ENCODE data around the gene UBE2R2. TPM values are rescaled to one million over a fixed set of nuclear protein-coding genes. Genes with fewer than 3 reads are reported as not detected.

UBE2R2 gene
- total RNA-seq, 2 experiments from 2014 or later, result 13.7 to 57.3 TPM

DNA sequence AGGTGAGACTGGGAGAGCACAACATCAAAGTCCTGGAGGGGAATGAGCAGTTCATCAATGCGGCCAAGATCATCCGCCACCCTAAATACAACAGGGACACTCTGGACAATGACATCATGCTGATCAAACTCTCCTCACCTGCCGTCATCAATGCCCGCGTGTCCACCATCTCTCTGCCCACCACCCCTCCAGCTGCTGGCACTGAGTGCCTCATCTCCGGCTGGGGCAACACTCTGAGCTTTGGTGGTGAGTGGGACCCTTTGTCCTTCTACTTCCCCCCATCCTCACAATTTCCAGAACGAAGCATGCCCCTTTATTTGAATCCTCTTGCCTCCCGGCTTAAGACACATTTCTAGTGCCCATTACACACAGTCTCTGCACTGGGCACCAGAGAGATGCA lies 19.1 kb upstream of the UBE2R2 start:
- H2AFZ ChIP-seq (ENCODE audit: low read length), result no peak overlapping the region
- H3K4me1 ChIP-seq (ENCODE audit: insufficient read depth, low read length, poor library complexity, severe bottlenecking), result no peaks in the 10 kb centered on the region
- no peaks in the 10 kb centered on the region for H3K9me2 ChIP-seq (ENCODE audit: insufficient read depth, low read length)
- no peaks in the 10 kb centered on the region for H3K36me3 ChIP-seq (ENCODE audit: insufficient read depth, low read length)
- intact Hi-C loops (cut with micrococcal nuclease; ENCODE audit: unreplicated experiment), result no loop called here
- H4K20me1 ChIP-seq (ENCODE audit: insufficient read depth, low read length), result no peaks in the 10 kb centered on the region
- H3K4me3 ChIP-seq (ENCODE audit: low read depth, low read length, poor library complexity, severe bottlenecking), result no peak overlapping the region
- TF ChIP-seq, protein P1, sequence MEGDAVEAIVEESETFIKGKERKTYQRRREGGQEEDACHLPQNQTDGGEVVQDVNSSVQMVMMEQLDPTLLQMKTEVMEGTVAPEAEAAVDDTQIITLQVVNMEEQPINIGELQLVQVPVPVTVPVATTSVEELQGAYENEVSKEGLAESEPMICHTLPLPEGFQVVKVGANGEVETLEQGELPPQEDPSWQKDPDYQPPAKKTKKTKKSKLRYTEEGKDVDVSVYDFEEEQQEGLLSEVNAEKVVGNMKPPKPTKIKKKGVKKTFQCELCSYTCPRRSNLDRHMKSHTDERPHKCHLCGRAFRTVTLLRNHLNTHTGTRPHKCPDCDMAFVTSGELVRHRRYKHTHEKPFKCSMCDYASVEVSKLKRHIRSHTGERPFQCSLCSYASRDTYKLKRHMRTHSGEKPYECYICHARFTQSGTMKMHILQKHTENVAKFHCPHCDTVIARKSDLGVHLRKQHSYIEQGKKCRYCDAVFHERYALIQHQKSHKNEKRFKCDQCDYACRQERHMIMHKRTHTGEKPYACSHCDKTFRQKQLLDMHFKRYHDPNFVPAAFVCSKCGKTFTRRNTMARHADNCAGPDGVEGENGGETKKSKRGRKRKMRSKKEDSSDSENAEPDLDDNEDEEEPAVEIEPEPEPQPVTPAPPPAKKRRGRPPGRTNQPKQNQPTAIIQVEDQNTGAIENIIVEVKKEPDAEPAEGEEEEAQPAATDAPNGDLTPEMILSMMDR (conservative IDR thresholded peaks at IDR 0.05; ENCODE audit: low read length), result no peak
- TF ChIP-seq EZH2phosphoT487 (IDR thresholded peaks at IDR 0.05; ENCODE audit: borderline replicate concordance, low read depth, low read length), result no peak
- no peak for DNase-seq (ENCODE audit: low spot score)
- no peak overlapping the region for H3K4me2 ChIP-seq (ENCODE audit: low read length)
- BruUV-seq (replicated peaks), result no TSS peak
- CTCF ChIA-PET (ENCODE audit: unreplicated experiment), result no interaction called here
- POLR2A ChIA-PET, result no interaction called here
- H3K9me3 ChIP-seq (ENCODE audit: low read length), result no peaks in the 10 kb centered on the region
- no peak overlapping the region for H3K27ac ChIP-seq (ENCODE audit: low read depth, low read length, poor library complexity, severe bottlenecking)
- no peaks in the 10 kb centered on the region for H3K79me2 ChIP-seq (ENCODE audit: insufficient read depth, low read depth, low read length)

GRCh38 chr9:33798545-33798944 lies 18.4 kb upstream of the UBE2R2 start:
- no peaks in the 10 kb centered on the region for H3K9me3 ChIP-seq (ENCODE audit: low read length)
- no peak overlapping the region for H3K4me3 ChIP-seq (ENCODE audit: low read depth, low read length, poor library complexity, severe bottlenecking)
- no peaks in the 10 kb centered on the region for H3K36me3 ChIP-seq (ENCODE audit: insufficient read depth, low read length)
- H4K20me1 ChIP-seq (ENCODE audit: insufficient read depth, low read length), result no peaks in the 10 kb centered on the region
- BruUV-seq (replicated peaks), result no TSS peak
- no peaks in the 10 kb centered on the region for H3K4me1 ChIP-seq (ENCODE audit: insufficient read depth, low read length, poor library complexity, severe bottlenecking)
- intact Hi-C loops (cut with micrococcal nuclease; ENCODE audit: unreplicated experiment), result no loop called here
- no peak overlapping the region for H3K27ac ChIP-seq (ENCODE audit: low read depth, low read length, poor library complexity, severe bottlenecking)
- ChIA-PET CTCF (ENCODE audit: unreplicated experiment) (no interaction called here), POLR2A (no interaction called here)
- no peak overlapping the region for H2AFZ ChIP-seq (ENCODE audit: low read length)
- H3K79me2 ChIP-seq (ENCODE audit: insufficient read depth, low read depth, low read length), result no peaks in the 10 kb centered on the region
- TF ChIP-seq, protein P1 (conservative IDR thresholded peaks at IDR 0.05; ENCODE audit: low read length), result no peak
- no peak for TF ChIP-seq EZH2phosphoT487 (IDR thresholded peaks at IDR 0.05; ENCODE audit: borderline replicate concordance, low read depth, low read length)
- no peaks in the 10 kb centered on the region for H3K9me2 ChIP-seq (ENCODE audit: insufficient read depth, low read length)
- H3K4me2 ChIP-seq (ENCODE audit: low read length), result no peak overlapping the region
- no peak for DNase-seq (ENCODE audit: low spot score)

GRCh38 chr9:33799928-33800704 lies 16.8 kb upstream of the UBE2R2 start:
- TF ChIP-seq EZH2phosphoT487 (IDR thresholded peaks at IDR 0.05; ENCODE audit: borderline replicate concordance, low read depth, low read length), result no peak
- TF ChIP-seq, protein P1 (conservative IDR thresholded peaks at IDR 0.05; ENCODE audit: low read length), result no peak
- Histone ChIP-seq H3K36me3 (ENCODE audit: insufficient read depth, low read length) (no peaks in the 10 kb centered on the region), H3K9me2 (ENCODE audit: insufficient read depth, low read length) (no peaks in the 10 kb centered on the region), H4K20me1 (ENCODE audit: insufficient read depth, low read length) (no peaks in the 10 kb centered on the region), H3K4me1 (ENCODE audit: insufficient read depth, low read length, poor library complexity, severe bottlenecking) (no peaks in the 10 kb centered on the region), H2AFZ (ENCODE audit: low read length) (no peak overlapping the region), H3K27ac (ENCODE audit: low read depth, low read length, poor library complexity, severe bottlenecking) (no peak overlapping the region), H3K9me3 (ENCODE audit: low read length) (no peaks in the 10 kb centered on the region), H3K4me2 (ENCODE audit: low read length) (no peak overlapping the region), H3K4me3 (ENCODE audit: low read depth, low read length, poor library complexity, severe bottlenecking) (no peak overlapping the region), H3K79me2 (ENCODE audit: insufficient read depth, low read depth, low read length) (no peaks in the 10 kb centered on the region)
- no peak for DNase-seq (ENCODE audit: low spot score)
- ChIA-PET POLR2A (interaction anchor here (0.6 kb wide), 1 partner anchor 60 kb away, joined by 3 read pairs; no protein-coding TSS in a partner anchor), CTCF (ENCODE audit: unreplicated experiment) (no interaction called here)
- intact Hi-C loops (cut with micrococcal nuclease; ENCODE audit: unreplicated experiment), result no loop called here
- BruUV-seq (replicated peaks), result no TSS peak

Measured in OCI-LY7 (cell line).